Ammon's horn (tissue), 1 donor: ENCODE data around the gene FHIT.
"Not testable (repeated sequence)": the region's sequence is repeated elsewhere in the genome, so short reads cannot be mapped to it uniquely, and the experiment has no call there.

Source experiments
- DNase-seq: peaks from one replicate; pipeline ENCODE4 v3.0.0-alpha.2; 2016; ENCODE audit warnings: low spot score

The FHIT gene

GRCh38 chr3:59934560-59934959 lies 1316.7 kb downstream of the FHIT start:
- DNase-seq = not testable (repeated sequence)

- DNase-seq = no peak
Observed at GRCh38 chr3:59930170-59930569, 1321.1 kb downstream of the FHIT start.

GRCh38 chr3:59927056-59927455 lies 1324.2 kb downstream of the FHIT start:
- DNase-seq = no peak

- no peak for DNase-seq
Observed at GRCh38 chr3:59925946-59926345, 1325.3 kb downstream of the FHIT start.

GRCh38 chr3:59922192-59922591 lies 1329.1 kb downstream of the FHIT start:
- no peak for DNase-seq

- no peak for DNase-seq
Observed at GRCh38 chr3:59920822-59921221, 1330.4 kb downstream of the FHIT start.

GRCh38 chr3:59919586-59919985 lies 1331.7 kb downstream of the FHIT start:
- peak; percentile 12 for DNase-seq

GRCh38 chr3:59914251-59914650 lies 1337.0 kb downstream of the FHIT start:
- DNase-seq = no peak

GRCh38 chr3:59913645-59914044 lies 1337.6 kb downstream of the FHIT start:
- DNase-seq = no peak

GRCh38 chr3:59908701-59909100 lies 1342.6 kb downstream of the FHIT start:
- no peak for DNase-seq

- no peak for DNase-seq
Observed at GRCh38 chr3:59908280-59908679, 1343.0 kb downstream of the FHIT start.

GRCh38 chr3:59904296-59904695 lies 1347.0 kb downstream of the FHIT start:
- no peak for DNase-seq

- DNase-seq = no peak
Observed at GRCh38 chr3:59899061-59899460, 1352.2 kb downstream of the FHIT start.

GRCh38 chr3:59895972-59896371 lies 1355.3 kb downstream of the FHIT start:
- peak; percentile 9 for DNase-seq

- DNase-seq = no peak
Observed at GRCh38 chr3:59894425-59895121, 1356.7 kb downstream of the FHIT start.

GRCh38 chr3:59890639-59891038 lies 1360.6 kb downstream of the FHIT start:
- DNase-seq = no peak

- no peak for DNase-seq
Observed at GRCh38 chr3:59886790-59887189, 1364.5 kb downstream of the FHIT start.

GRCh38 chr3:59885899-59886400 lies 1365.3 kb downstream of the FHIT start:
- no peak for DNase-seq

GRCh38 chr3:59885101-59885500 lies 1366.2 kb downstream of the FHIT start:
- DNase-seq = peak; percentile 69

- DNase-seq = no peak
Observed at GRCh38 chr3:59884409-59884808, 1366.8 kb downstream of the FHIT start.

GRCh38 chr3:59882746-59883145 lies 1368.5 kb downstream of the FHIT start:
- DNase-seq = no peak

- no peak for DNase-seq
Observed at GRCh38 chr3:59880717-59881116, 1370.5 kb downstream of the FHIT start.

- no peak for DNase-seq
Observed at GRCh38 chr3:59879031-59879581, 1372.1 kb downstream of the FHIT start.

- DNase-seq = no peak
Observed at GRCh38 chr3:59878038-59878427, 1373.2 kb downstream of the FHIT start.
